Smooth muscle cell (in vitro differentiated cells): Measurements from ENCODE around the gene TMTC2. TPM values are rescaled to one million over a fixed set of nuclear protein-coding genes. Genes with fewer than 3 reads are reported as not detected.

Source experiments
- DNase-seq: peaks from one replicate; lab custom pipeline; 2025; ENCODE audit not compliant: unreplicated experiment; lab: John Stamatoyannopoulos, UW
- H2AFZ ChIP-seq: fragments of 200-600 bp; sonication (generic); 2 replicates; pipeline ENCODE4 v1.6.0; 2016; ENCODE audit warnings: antibody characterized with exemption, low read depth, mild to moderate bottlenecking
- H3F3A ChIP-seq: fragments of 200-600 bp; sonication (generic); 2 replicates; pipeline ENCODE4 v1.6.0; 2017; ENCODE audit warnings: antibody characterized with exemption, low read depth
- H3K27ac ChIP-seq: fragments of 200-600 bp; sonication (generic); 2 replicates; pipeline ENCODE4 v1.5.1; 2016; ENCODE audit warnings: low read depth, mild to moderate bottlenecking
- H3K27me3 ChIP-seq: fragments of 200-600 bp; sonication (generic); 2 replicates; pipeline ENCODE4 v1.6.1; 2016; ENCODE audit warnings: low read depth, mild to moderate bottlenecking
- H3K36me3 ChIP-seq: fragments of 200-600 bp; sonication (generic); 2 replicates; pipeline ENCODE4 v1.5.1; 2016; ENCODE audit warnings: low read depth
- H3K4me1 ChIP-seq: fragments of 200-600 bp; sonication (generic); 2 replicates; pipeline ENCODE4 v1.5.1; 2016; ENCODE audit warnings: low read depth
- H3K4me2 ChIP-seq: fragments of 200-600 bp; sonication (generic); 2 replicates; pipeline ENCODE4 v1.6.0; 2016; ENCODE audit warnings: mild to moderate bottlenecking
- H3K4me3 ChIP-seq: fragments of 200-600 bp; sonication (generic); 2 replicates; pipeline ENCODE4 v1.5.1; 2016; ENCODE audit warnings: mild to moderate bottlenecking
- H3K79me2 ChIP-seq: fragments of 200-600 bp; sonication (generic); 2 replicates; pipeline ENCODE4 v1.6.0; 2016; ENCODE audit warnings: low read depth, mild to moderate bottlenecking
- H3K9ac ChIP-seq: fragments of 200-600 bp; sonication (generic); 2 replicates; pipeline ENCODE4 v1.6.0; 2016; ENCODE audit warnings: low read depth
- H3K9me3 ChIP-seq: fragments of 200-600 bp; sonication (generic); replicated peaks from 2 replicates; pipeline ENCODE4 v1.5.1; 2016; ENCODE audit warnings: low read depth
- H4K20me1 ChIP-seq: fragments of 200-600 bp; sonication (generic); 2 replicates; pipeline ENCODE4 v1.6.0; 2016; ENCODE audit warnings: low read depth
- WGBS: methylation state at CpG from one replicate; pipeline ENCODE4 v1.1.7; 2016; ENCODE audit warnings: low lambda C conversion rate; 5-methylcytosine and 5-hydroxymethylcytosine counted together
- polyA plus RNA-seq: library from polyadenylated mRNA; unstranded; fragments of >200 nt; fragmentation: Nextera tagmentation; extraction: Ambion mirVana; gene quantifications from 2 replicates; pipeline ENCODE4 v1.2.1, GENCODE V29; 2016
- total RNA-seq: library from RNA; depleted of rRNA; stranded (reverse); fragments of >200 nt; gene quantifications from 2 replicates; pipeline ENCODE4 v1.2.3, GENCODE V29; 2014
- TF ChIP-seq, protein P1 (sequence below): fragments of 200-600 bp; sonication (generic); IDR thresholded peaks from 2 replicates; pipeline ENCODE4 v1.5.1; 2017; ENCODE audit warnings: borderline replicate concordance, mild to moderate bottlenecking, antibody characterized with exemption; ENCODE audit not compliant: insufficient read depth, poor library complexity, severe bottlenecking

TMTC2 gene
- total and polyA plus RNA-seq, 2 experiments from 2014 or later, result 0.71 to 10.6 TPM

DNA sequence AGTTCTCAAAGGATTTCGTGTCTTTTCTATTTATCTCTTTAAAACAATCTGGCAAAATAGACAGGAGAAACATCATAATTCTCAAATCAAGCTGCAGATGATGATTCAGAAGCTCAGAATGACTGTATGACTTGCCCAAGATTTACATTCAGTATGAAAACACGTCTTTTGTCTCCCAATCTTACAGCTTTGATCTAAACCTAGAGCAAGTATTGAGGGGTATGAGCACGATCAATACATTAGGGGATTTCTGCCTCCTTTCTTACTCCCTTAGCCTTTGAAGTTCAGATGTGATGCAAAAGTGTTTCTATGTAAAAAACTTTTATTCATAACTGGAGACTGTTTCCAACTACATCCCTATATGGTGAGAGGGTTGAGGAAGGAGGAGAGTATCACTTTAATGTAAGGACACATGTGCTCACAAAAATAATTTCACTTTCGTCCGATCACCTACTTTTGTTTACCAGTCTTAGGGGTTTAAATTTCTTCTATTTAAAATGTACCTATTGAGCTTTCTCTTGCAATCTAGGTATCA is 454.8 kb downstream of the TMTC2 start:
- WGBS, result 92% methylated on average over 5 of the region's 5 CpGs
- no peak for DNase-seq
- Histone ChIP-seq H4K20me1 (no peaks in the 10 kb centered on the region), H3K4me1 (peaks cover 5% of the 10 kb centered on the region), H3F3A (no peaks in the 10 kb centered on the region), H3K79me2 (no peaks in the 10 kb centered on the region), H3K9me3 (no peaks in the 10 kb centered on the region), H3K27ac (no peak overlapping the region), H3K9ac (no peak overlapping the region), H3K36me3 (no peaks in the 10 kb centered on the region), H2AFZ (no peak overlapping the region), H3K4me2 (no peak overlapping the region), H3K4me3 (no peak overlapping the region), H3K27me3 (no peaks in the 10 kb centered on the region)
- TF ChIP-seq, protein P1, sequence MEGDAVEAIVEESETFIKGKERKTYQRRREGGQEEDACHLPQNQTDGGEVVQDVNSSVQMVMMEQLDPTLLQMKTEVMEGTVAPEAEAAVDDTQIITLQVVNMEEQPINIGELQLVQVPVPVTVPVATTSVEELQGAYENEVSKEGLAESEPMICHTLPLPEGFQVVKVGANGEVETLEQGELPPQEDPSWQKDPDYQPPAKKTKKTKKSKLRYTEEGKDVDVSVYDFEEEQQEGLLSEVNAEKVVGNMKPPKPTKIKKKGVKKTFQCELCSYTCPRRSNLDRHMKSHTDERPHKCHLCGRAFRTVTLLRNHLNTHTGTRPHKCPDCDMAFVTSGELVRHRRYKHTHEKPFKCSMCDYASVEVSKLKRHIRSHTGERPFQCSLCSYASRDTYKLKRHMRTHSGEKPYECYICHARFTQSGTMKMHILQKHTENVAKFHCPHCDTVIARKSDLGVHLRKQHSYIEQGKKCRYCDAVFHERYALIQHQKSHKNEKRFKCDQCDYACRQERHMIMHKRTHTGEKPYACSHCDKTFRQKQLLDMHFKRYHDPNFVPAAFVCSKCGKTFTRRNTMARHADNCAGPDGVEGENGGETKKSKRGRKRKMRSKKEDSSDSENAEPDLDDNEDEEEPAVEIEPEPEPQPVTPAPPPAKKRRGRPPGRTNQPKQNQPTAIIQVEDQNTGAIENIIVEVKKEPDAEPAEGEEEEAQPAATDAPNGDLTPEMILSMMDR, result no peak

DNA sequence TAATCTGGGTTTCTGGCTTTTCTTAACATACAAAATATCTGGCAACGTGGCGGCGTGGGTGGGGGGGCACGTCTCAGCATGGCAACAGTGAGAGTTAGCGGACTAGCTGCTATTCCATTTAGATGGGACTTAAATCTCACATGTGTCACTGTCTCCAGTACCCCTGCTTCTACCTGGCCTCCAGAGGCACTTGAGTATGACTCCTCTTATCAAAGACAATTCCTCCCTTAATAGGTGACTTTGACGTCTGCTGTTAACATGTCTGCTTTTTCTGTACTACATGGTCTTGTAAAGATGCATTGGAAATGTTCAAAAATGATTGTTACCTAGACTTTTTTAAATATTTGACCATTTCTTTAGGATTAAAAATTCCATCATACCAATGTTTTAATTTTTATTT is 456.2 kb downstream of the TMTC2 start:
- no peaks in the 10 kb centered on the region for H3F3A ChIP-seq
- no peaks in the 10 kb centered on the region for H3K79me2 ChIP-seq
- no peaks in the 10 kb centered on the region for H3K9me3 ChIP-seq
- TF ChIP-seq, protein P1, result no peak
- no peak overlapping the region for H3K9ac ChIP-seq
- DNase-seq, result no peak
- no peaks in the 10 kb centered on the region for H3K4me1 ChIP-seq
- H3K27me3 ChIP-seq, result no peaks in the 10 kb centered on the region
- H3K27ac ChIP-seq, result no peak overlapping the region
- WGBS, result 66% methylated on average over 6 of the region's 6 CpGs
- H3K36me3 ChIP-seq, result no peaks in the 10 kb centered on the region
- H3K4me2 ChIP-seq, result no peak overlapping the region
- no peak overlapping the region for H2AFZ ChIP-seq
- H4K20me1 ChIP-seq, result no peaks in the 10 kb centered on the region
- H3K4me3 ChIP-seq, result no peak overlapping the region

DNA sequence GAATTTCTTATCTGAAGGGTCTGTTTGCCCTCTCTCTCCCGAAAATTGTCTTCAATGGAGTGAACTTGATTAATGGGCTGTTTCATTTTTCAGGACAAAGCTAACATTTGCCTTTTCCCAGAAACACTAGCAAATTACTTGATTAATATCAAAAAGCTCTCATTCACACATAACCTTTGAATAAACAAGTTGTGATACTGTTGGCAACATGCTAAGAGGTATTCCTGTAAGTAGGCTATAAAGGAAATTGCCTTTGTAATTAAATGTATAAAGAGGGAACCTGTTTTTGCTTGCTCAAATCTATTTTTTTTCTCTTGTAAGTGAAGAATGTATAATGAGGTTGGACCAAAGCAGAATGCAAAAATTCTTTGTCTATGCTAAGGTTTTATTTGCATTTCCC is 457.2 kb downstream of the TMTC2 start:
- 71% methylated on average over 1 of the region's 1 CpG for WGBS
- no peaks in the 10 kb centered on the region for H3F3A ChIP-seq
- no peak overlapping the region for H2AFZ ChIP-seq

More for the DNA sequence above, 457.2 kb downstream of the TMTC2 start:
- Histone ChIP-seq H3K4me3 (no peak overlapping the region), H3K79me2 (no peaks in the 10 kb centered on the region), H3K4me1 (no peaks in the 10 kb centered on the region), H3K4me2 (no peak overlapping the region), H3K27me3 (no peaks in the 10 kb centered on the region), H3K27ac (no peak overlapping the region), H4K20me1 (no peaks in the 10 kb centered on the region), H3K9ac (no peak overlapping the region), H3K36me3 (no peaks in the 10 kb centered on the region), H3K9me3 (no peaks in the 10 kb centered on the region)
- no peak for DNase-seq
- TF ChIP-seq, protein P1, result no peak
